ENCODE measurements around the gene SMR3B.

Gene SMR3B

GRCh38 chr4:70382691-70383181 is at the start of gene SMR3B:
Gene SMR3B (plus strand): TSS chr4:70383131. CDS start chr4:70384511, 1,380 bp downstream.
- DNase-seq, result no peak

- no peak for DNase-seq
Observed at GRCh38 chr4:70334681-70335080, 48.2 kb upstream of the SMR3B start, which contains the start of gene CABS1. Gene CABS1 (plus strand): TSS chr4:70334981. CDS start chr4:70335040, 59 bp downstream.

- no peak for DNase-seq
Observed at GRCh38 chr4:70336043-70336442, 46.9 kb upstream of the SMR3B start.

GRCh38 chr4:70337886-70338420 is 45.0 kb upstream of the SMR3B start:
- DNase-seq, result no peak

GRCh38 chr4:70356185-70356584 is 26.7 kb upstream of the SMR3B start:
- no peak for DNase-seq

- no peak for DNase-seq
Observed at GRCh38 chr4:70359115-70359661, 23.7 kb upstream of the SMR3B start.

- DNase-seq, result no peak
Observed at GRCh38 chr4:70360460-70360859, 22.5 kb upstream of the SMR3B start, which contains the start of gene SMR3A. Gene SMR3A (plus strand): TSS chr4:70360760. CDS start chr4:70362116, 1,356 bp downstream.

- DNase-seq, result no peak
Observed at GRCh38 chr4:70364002-70364401, 18.9 kb upstream of the SMR3B start.

GRCh38 chr4:70365479-70365878 is 17.5 kb upstream of the SMR3B start:
- no peak for DNase-seq

GRCh38 chr4:70367813-70368212 is 15.1 kb upstream of the SMR3B start:
- DNase-seq, result no peak

GRCh38 chr4:70371987-70372386 is 10.9 kb upstream of the SMR3B start:
- no peak for DNase-seq

- DNase-seq, result no peak
Observed at GRCh38 chr4:70372760-70373159, 10.2 kb upstream of the SMR3B start.

GRCh38 chr4:70380578-70380977 is 2.4 kb upstream of the SMR3B start:
- no peak for DNase-seq

GRCh38 chr4:70392057-70392776 is 9.3 kb downstream of the SMR3B start:
- DNase-seq, result no peak

GRCh38 chr4:70397580-70397979 is 14.6 kb downstream of the SMR3B start, which contains the start of gene OPRPN:
Gene OPRPN (plus strand): TSS chr4:70397940. CDS start chr4:70399286, 1,346 bp downstream.
- no peak for DNase-seq

- no peak for DNase-seq
Observed at GRCh38 chr4:70399319-70399718, 16.4 kb downstream of the SMR3B start.

- no peak for DNase-seq
Observed at GRCh38 chr4:70402762-70403161, 19.8 kb downstream of the SMR3B start.

- no peak for DNase-seq
Observed at GRCh38 chr4:70405765-70406164, 22.8 kb downstream of the SMR3B start.

- no peak for DNase-seq
Observed at GRCh38 chr4:70425306-70425705, 42.4 kb downstream of the SMR3B start.

GRCh38 chr4:70426789-70427188 is 43.9 kb downstream of the SMR3B start:
- no peak for DNase-seq

GRCh38 chr4:70437197-70437596 is 54.3 kb downstream of the SMR3B start:
- DNase-seq, result no peak

Data from CD4-positive, alpha-beta T cell treated with Interleukin-10 for 1 hour (primary cell).